ENCODE results near the gene GRIA1.

GRIA1 gene

GRCh38 chr5:153780876-153781705 is 290.6 kb downstream of the GRIA1 start:
- no peak for DNase-seq (ENCODE audit: low read depth in 2 of 2)

DNA sequence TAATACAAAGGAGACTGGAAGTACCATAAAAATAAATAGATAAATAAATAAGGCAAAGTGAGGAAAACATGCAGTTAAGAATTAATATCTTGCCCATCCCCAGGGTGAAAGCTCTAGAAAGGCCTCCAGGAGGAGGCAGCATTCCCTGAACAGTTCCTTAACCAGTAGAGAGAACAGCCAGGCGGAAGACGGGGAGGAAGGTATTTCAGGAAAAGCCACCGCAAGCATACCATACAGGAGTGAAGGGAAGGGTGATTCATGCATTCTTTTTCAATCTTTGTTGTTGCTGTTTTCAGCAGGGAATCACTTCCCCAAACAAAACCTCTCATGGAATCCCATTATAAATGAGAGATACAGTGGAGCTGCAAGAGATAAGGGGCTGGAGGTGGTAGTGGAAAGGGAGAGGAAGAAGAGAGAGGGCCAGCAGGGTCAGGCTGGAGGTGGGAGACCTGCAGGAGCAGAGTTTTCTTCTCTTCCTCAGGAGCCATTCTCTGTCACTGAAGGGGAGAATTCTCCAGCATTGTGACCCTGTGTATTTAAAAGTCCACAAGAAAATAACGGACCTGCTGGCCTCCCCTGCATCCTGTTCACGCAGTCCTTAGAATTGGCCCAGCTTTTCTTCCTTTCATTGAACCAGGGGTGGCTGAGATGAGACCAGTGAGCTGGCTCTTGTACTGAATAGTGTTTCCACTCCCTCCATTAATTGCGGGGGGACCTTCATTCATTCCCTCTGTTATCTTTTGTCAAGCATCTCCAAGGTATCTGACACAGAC is 292.3 kb downstream of the GRIA1 start:
- DNase-seq (ENCODE audit: low read depth in 2 of 2), result no peak

DNA sequence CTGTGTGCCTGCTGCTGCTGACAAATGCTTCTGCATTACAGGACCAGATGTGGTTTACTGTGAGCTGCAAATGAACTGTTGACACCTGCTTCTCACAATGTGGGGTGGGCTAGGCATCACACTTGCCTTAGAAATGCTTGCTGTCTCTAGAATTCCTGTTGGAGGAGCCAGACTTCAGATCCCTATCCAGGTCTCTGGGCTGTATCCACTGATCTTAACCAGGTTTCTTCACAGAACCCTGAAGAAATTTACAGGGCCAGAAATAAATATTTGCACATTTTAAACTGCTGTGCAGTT is 292.8 kb downstream of the GRIA1 start:
- no peak for DNase-seq (ENCODE audit: low read depth in 2 of 2)

DNA sequence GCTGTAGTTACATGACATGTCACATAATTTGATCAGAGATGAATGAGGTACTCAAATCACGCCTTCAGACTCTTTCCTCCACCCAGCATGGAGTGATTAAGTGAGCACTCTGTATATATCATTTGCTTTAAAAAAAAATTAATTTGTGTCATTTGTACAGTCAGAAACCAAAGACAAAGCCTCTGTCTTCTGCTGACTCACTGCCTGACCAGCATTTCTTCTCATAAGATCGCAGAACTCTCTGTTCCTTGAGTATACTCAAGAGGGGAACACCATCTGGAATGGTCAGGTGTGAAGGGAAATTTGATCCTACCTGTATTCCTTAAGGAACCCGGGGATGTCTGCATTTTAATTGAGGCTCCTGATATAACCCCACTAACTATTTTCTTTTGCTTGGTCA is 293.8 kb downstream of the GRIA1 start:
- DNase-seq (ENCODE audit: low read depth in 2 of 2), result no peak

DNA sequence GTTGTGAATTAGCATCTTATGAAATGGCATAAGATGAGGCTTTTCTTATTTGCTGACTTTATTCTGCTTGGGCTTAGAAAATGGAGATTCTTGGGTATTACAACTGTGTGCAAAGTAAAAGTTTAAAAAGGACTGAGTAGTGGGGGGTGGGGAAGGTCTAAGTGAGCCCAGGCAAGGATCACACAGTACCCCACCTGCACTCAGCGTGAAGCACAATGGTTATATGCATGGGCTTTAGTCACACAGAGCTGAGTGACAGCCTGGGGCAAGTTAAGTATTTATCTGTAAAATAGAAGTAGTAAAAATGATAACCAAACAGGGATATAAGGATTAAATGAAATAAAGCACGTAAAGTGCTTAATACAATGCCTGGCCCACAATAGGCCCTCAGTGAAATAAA is 300.9 kb downstream of the GRIA1 start:
- no peak for DNase-seq (ENCODE audit: low read depth in 2 of 2)

DNA sequence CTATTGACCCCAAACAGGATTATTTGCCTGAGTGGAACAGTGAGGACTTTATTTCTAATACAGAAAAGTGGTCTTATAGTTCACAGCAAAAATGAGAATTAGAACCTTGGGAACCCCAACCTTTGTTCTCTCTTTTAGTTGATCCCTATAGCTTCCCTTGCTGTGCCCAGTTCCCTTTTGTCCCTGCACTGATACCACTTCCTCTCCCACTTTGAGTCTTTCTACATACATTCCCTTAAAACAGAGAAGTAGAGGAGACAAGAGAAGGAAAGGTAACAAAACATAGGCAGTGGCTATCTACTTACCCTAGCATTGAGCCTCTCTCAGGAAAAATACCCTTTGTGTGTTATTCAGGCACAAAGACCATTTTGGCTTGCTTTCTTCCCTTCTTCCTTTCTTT is 301.8 kb downstream of the GRIA1 start:
- no peak for DNase-seq (ENCODE audit: low read depth in 2 of 2)

- DNase-seq (ENCODE audit: low read depth in 2 of 2), result no peak
These were observed 303.2 kb downstream of the GRIA1 start for GRCh38 chr5:153793699-153794098.

DNA sequence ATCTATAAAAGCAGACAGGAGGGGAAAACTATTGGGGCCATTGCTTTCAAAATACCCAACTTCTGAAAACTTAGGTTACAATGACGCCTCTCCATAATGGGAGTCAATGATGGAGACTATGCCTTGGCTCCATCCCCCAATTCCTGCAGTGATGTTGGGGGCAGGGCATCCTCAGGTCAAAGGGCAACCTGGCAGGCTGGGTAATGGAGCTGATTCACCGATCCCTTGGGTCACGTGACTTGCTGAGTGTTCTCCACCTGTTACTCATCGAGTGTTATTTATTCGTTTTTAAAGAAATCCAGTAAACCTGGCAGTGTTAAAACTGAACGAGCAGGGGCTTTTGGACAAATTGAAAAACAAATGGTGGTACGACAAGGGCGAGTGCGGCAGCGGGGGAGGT is 303.9 kb downstream of the GRIA1 start:
- DNase-seq (ENCODE audit: low read depth in 2 of 2), result no peak

GRCh38 chr5:153796527-153796926 is 306.1 kb downstream of the GRIA1 start:
- no peak for DNase-seq (ENCODE audit: low read depth in 2 of 2)

DNA sequence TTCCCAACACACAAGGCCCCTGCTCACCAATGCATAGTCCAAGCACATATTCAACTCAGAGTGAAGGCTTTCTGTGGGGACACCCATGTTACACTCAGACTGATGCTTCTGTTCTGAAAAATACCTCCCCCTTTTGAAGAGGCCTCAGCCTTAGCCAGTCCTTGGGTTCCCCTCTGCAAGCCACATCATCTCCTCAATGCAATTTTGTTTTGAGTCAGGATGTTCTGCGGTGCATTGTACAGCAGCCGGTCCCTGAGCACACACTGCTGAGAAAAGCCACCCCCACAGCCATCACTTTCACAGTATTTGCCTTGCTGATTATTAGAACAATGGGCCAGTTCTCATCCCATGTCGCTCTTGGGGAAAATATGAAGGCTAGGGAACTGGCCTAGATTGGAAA is 307.0 kb downstream of the GRIA1 start:
- no peak for DNase-seq (ENCODE audit: low read depth in 2 of 2)

- DNase-seq (ENCODE audit: low read depth in 2 of 2), result no peak
These were observed 308.4 kb downstream of the GRIA1 start for GRCh38 chr5:153798830-153799229.

- no peak for DNase-seq (ENCODE audit: low read depth in 2 of 2)
These were observed 309.0 kb downstream of the GRIA1 start for GRCh38 chr5:153799466-153799865.

GRCh38 chr5:153802050-153802821 is 311.8 kb downstream of the GRIA1 start:
- no peak for DNase-seq (ENCODE audit: low read depth in 2 of 2)

GRCh38 chr5:153807801-153808200 is 317.3 kb downstream of the GRIA1 start:
- no peak for DNase-seq (ENCODE audit: low read depth in 2 of 2)

DNA sequence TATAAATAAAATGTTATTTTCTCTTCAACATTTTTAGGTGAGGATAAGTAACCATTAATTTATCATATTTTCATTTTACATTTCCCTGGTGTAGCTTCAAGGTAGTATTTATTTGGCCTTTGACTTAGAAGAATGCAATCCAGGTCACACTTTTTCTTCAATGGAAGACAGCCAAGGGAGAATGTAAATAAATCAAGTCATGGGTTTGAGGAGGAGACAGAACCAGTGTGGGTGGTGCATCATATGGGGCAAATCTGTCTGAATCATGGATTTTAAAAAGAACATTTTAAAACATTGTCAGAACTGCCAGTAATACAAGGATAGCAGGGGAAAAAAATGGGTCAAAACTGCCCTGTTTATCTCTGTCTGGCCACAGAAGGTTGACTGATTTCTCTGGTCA is 318.7 kb downstream of the GRIA1 start:
- no peak for DNase-seq (ENCODE audit: low read depth in 2 of 2)

DNA sequence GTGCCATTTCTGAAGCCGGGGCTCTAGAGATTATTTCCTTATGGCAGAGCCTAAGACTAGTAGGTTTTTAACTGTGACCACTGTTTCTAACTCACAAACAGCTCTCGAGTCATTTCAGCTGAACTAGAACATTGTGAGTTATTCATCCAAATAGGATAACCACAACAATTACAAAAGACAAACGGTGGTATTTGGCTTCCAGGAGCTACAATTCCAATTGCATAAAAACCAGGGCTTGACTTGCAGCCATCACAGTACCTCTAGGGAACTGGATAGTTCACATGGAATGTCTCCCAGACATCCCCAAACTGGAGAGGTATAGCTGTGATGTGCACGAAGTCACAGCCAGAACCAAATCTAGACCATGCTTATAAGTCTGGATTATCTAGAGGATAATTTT is 323.4 kb downstream of the GRIA1 start:
- DNase-seq (ENCODE audit: low read depth in 2 of 2), result no peak

DNA sequence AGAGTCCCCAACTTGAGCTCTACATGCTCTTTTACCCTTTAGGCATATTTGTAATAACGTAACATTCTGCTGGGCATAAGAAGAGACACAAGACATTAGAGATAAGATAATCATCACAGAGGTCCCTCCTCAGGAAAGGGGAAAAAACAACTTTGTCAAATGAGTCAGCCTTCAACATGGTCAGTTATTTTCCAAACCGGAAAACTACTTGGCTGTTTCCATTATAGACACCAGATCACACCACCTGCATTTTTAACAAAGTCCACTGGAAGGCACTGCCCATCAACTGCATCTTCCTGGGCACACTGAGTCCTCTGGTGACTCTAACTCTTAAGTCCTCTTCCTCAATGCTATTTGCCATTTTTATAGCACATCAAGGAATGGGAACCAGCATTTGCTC is 326.4 kb downstream of the GRIA1 start:
- DNase-seq (ENCODE audit: low read depth in 2 of 2), result no peak

- DNase-seq (ENCODE audit: low read depth in 2 of 2), result no peak
These were observed 328.2 kb downstream of the GRIA1 start for GRCh38 chr5:153818626-153819025.

GRCh38 chr5:153823036-153823435 is 332.6 kb downstream of the GRIA1 start:
- no peak for DNase-seq (ENCODE audit: low read depth in 2 of 2)

DNA sequence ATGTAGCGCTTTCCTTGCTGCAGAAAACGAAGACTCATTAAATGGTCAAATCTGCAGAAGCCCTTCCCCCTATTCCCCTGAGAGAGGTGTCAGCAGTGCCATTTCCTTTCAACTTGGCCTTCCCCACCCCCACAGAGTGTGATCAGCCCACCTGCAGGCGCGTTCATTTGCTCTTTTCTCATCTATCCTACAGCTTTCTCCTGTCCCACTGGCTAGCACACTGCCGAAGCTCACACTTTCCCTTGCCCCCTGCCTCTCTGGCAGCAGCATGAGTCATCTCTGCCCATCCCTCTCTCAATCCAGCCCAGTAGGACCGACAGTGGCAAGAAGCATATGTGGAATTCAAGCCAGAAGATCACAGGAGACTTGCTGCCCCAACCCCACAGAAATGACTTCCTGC is 334.4 kb downstream of the GRIA1 start:
- no peak for DNase-seq (ENCODE audit: low read depth in 2 of 2)

DNA sequence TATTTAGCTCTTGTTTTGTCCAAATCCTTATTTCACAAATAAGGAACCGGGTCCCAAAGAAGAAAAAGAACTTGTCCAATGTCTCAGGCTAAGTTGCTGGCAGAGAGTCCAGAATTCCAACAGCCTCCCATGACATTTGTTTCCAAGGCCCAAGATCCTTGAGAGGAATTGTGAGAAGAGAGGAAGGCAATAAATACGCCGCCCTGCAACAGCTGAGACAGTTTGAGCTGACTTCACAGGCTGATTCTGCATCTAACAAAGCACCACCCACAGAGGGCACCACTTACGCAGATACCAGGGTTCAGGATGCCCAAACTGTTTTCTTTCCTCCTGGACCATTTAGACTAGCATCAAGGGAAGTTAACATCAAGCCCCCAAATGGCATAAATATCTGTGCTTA is 336.9 kb downstream of the GRIA1 start:
- DNase-seq (ENCODE audit: low read depth in 2 of 2), result no peak

DNA sequence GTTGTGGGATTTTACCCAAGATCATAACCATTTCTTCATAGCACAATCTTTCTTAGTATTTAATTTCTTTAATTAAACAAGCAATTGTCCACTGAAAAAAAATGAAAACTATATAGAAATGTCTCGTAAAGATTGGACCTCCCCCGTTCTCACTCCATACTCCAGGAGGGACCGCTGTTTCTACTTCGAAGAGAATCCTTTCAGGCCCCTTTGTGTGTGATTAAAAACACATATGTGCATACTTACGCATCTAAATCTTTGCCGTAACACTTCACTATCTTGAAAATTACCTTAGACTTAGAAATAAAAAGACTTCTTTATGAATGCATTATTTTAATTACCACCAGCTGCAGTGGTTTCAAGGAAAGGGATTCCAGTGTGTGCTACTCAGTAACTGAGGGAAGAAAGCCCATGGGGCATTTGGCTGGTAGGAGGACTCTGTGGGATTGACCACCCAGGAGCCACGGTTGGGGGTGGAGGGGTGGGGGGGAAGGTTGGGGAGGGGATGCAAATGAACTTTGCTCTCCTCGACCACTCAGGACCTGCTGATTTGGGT is 339.1 kb downstream of the GRIA1 start:
- no peak for DNase-seq (ENCODE audit: low read depth in 2 of 2)
